Activated CD4-positive, alpha-beta T cell treated with anti-CD3 and anti-CD28 coated beads, Interleukin-2, Interleukin-4, amounts not matched to agents 100 ng/mL and 50 ng/mL, durations not matched to agents 16 hours and 8 hours (primary cell): ENCODE data around the gene ADIPOR2.
A peak's percentile ranks its signal among the peaks of the same experiment; 100 is the strongest.
"Not testable (repeated sequence)": the region's sequence is repeated elsewhere in the genome, so short reads cannot be mapped to it uniquely, and the experiment has no call there.

Experiments
- DNase-seq: peaks from one replicate; pipeline ENCODE4 v3.0.0-alpha.2; 2020; ENCODE audit warnings: low spot score

ADIPOR2 gene

DNA sequence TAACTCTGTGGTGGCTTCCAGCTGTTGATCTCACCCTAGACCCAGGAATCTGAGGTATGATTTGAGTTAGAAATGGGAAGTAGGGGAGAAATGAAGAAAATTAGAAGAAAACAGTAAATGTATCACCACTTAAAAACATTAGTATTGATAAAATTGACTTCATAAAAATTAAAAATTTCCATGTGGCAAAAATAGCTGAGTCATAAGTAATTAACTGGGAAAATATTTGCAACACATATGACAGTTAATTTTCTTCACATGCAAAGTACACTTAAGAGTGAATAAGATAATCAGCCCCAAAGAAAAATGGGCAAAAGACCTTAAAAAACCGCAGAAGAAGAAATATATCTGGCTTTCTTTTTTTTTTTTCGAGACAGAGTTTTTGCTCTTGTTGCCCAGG lies 25.5 kb upstream of the ADIPOR2 start:
- DNase-seq: no peak

GRCh38 chr12:1666215-1666614 lies 24.7 kb upstream of the ADIPOR2 start:
- no peak for DNase-seq

- no peak for DNase-seq
Measured at GRCh38 chr12:1666685-1667162, 24.1 kb upstream of the ADIPOR2 start.

- no peak for DNase-seq
Measured at GRCh38 chr12:1668833-1669543, 21.9 kb upstream of the ADIPOR2 start.

DNA sequence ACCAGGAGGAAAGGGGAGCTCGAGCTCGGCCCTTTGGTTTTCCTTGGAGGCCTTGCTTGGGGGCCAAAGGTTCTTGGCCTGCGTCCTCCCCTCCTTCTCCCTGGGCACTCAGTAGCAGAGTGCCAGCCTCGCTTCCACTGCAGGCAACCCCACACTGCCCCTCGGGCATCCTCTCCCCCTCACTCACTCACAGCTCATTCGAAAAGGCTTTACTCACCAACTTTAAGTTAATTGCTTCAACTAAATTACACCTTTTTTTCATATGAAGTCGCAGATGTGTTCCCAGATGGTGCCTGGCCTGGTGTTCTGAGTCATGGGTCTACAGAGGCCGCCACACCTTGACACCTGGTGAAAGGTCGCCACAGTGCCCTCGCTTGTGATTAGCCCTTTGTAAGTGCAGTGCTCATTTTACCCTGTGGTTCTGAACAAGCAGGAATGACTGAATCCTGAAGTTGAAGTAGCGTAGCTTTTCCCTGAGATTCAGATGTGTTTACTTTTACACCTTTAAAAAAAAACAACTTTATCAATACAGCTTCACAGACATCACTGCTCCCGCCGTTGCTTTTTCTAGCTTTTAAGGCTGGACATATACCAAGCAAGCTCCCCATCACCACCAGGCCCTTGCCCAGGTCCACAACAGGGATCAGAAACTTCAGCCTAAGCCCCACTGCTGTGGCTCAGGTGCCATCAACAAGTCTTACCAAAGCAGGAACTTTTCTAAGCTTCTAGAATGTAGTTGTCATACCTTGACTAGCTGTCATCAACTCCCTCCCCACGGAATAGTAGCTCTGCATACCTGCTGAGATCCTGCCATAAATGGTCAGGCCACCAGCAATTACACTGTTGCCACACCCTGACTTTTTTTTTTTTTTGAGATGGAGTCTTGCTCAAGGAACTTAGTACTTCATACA lies 20.3 kb upstream of the ADIPOR2 start:
- DNase-seq: no peak

DNA sequence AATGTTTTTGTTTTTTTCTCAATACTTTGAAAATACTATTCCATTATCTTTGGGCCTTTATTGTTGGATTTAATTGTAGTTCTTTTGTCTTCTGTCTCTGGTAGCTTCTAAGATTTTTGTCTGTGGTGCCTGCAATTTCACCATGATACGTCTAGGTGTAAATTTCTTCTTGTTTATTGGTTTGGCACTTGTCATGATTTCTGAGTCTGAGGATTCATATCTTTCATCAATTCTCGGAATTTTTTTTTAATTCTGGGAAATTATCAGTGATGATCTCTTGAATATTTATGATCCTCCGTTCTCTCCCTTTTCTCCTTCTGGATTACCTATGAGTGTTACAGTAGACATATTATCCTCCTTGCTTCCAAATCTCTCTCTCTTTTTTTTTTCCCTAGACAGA lies 14.8 kb upstream of the ADIPOR2 start:
- no peak for DNase-seq

- no peak for DNase-seq
Measured at GRCh38 chr12:1680804-1681492, 9.9 kb upstream of the ADIPOR2 start.

DNA sequence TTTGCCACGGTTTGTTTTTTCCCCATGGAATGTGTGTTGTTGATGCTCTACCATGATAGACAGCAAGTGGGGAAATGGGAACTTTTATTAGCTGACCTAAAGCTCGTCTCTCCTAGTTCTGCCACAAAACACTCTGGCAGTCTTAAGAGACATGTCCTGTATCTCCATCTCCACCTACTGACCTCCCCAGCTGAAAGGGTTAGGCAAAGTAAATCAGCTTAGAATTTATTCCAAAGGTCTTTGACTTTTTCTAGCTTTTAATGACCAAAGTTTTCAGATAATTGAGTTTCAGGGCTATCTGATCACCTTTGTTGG lies 9.4 kb upstream of the ADIPOR2 start:
- DNase-seq: no peak

- DNase-seq: peak; percentile 13
Measured at GRCh38 chr12:1688086-1688710, 2.7 kb upstream of the ADIPOR2 start.

DNA sequence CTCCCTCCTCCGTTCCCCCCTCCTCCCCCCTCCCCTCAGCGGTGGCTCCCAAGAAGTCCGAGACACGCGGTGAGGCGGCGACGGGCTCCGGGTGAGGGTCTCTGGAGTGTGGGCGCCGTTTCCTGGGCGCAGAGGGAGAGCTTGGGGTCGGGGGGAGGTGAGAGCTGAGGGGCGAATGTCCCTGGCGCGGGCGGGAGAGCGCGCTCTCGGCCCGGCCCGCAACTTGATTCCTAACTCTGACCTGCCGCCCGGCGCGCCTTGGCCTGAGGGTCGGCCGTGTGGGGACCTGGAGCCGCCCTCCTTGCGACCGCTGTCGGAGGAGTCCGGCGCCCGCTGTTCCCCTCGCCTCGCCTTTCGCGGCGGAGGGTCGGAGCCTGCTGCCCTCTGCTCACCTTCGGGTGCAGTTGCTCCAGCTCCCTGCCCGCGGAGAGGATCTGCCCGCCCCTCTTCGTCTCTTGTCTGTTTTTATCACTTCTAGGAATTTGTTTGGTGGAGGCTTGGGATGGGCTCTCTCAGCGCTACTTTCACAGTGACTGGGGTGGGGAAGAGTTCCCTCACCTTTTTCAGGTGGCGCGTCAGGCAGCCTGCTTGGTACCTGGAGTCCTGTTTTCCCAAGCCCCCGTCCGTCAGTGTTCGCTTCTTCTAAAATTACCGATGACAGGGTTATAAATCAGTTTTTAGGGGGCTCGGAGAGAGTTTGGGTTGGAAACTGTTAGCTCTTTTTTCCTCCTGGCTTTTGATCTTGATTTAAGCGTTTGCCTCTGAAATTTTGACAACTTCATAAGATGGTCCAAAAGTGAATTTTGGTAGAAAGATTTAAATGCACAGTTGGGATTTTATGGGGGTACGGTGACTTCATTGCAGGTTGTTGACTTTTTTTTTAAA lies 495 bp downstream of the ADIPOR2 start:
- peak; percentile 20 for DNase-seq

DNA sequence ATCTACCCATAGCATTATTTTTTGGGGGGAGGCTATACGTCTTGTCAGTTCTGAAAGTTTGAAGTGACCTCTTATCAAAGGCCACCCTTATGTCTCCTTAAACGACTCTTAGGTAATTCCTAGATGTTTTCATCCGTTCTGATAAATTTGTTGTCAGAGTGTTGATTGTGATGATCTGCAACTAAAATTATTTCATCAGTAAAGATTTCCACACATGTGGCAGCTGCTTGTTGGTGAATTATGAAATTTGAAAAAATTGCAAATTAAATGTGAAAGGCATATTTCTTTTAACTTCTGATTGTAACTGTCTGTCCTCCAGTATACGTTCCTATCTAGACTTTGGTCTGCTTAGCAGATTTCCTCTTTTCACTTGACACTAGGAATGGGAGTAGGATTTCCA lies 1.4 kb downstream of the ADIPOR2 start:
- DNase-seq: no peak

- no peak for DNase-seq
Measured at GRCh38 chr12:1692895-1693610, 2.2 kb downstream of the ADIPOR2 start.

GRCh38 chr12:1695097-1695496 lies 4.2 kb downstream of the ADIPOR2 start:
- DNase-seq: not testable (repeated sequence)

- DNase-seq: no peak
Measured at GRCh38 chr12:1695886-1696670, 5.2 kb downstream of the ADIPOR2 start.

DNA sequence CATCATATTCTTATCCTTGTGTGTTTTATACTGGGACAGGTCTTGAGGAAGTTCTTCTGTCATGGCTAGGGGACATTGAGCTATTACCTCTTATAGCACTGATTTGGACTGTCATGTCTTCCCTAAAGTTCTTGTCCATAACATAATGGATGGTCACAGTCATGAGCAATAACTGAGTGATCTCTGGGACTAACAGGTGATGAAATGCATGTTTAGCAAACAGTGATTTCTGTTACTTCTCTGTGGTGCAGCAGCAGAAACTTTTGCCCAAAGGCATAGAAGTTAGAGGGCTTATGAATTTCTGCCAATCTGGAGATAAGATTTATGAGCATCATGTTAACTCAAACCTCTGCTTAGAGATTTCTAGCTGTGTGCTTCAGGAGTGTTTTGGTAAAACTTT lies 5.9 kb downstream of the ADIPOR2 start:
- DNase-seq: no peak

- no peak for DNase-seq
Measured at GRCh38 chr12:1697271-1697670, 6.4 kb downstream of the ADIPOR2 start.

DNA sequence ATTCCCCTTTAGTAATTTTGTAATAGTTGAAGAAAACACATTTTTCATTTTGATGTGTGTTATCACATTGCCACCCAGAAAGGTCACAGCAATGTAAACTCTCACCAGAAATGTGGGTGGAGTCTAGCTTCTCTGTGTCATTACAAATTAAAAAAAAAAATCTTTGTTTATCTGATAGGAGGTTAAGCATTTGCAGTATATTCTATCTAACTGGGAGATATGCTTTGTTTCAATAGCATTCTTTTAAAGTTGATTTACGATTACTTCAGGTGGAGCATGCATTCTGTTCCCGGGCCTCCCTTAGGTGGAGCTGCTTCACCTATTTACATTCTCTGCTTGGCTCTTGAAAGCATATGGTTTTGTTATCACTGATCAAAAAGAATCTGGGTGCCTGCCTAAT lies 7.8 kb downstream of the ADIPOR2 start:
- no peak for DNase-seq

DNA sequence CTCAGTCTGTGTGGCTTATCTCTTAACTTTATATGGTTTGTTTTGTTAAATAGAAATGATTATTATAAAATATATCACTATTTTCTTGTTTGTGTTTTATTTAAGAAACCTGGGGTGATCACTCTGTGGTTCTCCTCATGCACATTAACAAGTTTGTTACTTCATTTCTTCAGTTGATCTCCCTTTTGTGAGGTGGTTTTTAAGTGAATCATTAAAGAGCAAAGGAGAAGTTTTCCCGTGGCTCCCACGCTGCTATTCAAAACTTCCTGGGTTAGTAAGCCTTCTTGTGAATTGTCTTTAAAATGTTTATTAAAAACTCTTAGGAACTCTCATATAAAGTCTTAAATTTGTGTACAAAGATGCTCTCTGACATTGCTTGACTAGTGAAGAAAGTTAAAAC lies 11.8 kb downstream of the ADIPOR2 start:
- no peak for DNase-seq

DNA sequence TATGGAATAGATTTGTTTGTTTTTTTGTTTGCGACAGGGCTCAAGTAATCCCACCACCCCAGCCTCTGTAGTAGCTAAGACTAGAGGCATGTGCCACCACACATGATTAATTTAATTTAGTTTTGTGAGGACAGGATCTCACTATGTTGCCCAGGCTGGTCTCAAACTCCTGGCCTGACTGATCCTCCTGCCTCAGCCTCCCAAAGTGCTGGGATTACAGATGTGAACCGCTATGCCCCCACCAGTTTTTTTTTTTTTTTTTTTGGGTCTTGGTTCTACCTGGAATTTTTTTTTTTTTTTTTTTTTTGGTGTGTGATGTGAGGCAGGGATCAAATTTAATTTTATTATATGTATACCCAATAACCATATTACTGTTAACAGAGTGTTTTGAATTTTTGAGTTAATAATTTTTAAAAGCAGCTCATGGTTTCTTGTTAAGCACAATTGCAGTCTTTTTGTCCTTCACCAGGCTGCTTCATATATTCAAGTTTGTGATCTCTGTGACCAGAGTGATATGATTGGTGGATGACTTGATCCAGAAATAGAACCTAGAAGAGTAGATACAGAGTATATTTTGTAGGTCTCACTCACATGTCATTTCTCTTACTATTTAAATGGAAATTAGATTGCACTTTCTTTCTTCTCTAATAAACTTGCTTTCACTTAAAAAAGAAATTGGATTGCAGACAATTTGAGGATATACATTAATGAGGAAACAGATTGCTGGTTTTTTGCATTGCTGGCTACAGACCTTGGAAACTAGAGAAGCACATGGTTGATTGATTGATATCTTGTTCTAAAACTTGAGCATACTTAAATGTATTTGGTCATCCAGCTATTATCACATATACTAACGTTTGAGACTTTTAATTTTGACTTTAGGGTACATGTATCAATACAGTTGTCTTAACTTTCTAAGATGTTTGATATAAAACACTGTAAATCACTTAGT lies 13.2 kb downstream of the ADIPOR2 start:
- no peak for DNase-seq
